ENCODE data around the gene GRAP2.
A peak's percentile ranks its signal among the peaks of the same experiment; 100 is the strongest.

GRCh38 chr22:39994041-39994565, 93.2 kb downstream of the GRAP2 start:
- no peak for TF ChIP-seq PBX2 (CRISPR knock-in tag; IDR thresholded peaks at IDR 0.05; ENCODE audit: low read depth)
- TF ChIP-seq PBX2 (tag; conservative IDR thresholded peaks at IDR 0.05; ENCODE audit: low read depth), result no peak
- no peak for TF ChIP-seq ZBTB49 (CRISPR knock-in tag; IDR thresholded peaks at IDR 0.05; ENCODE audit: borderline replicate concordance)
- TF ChIP-seq EZH2 (IDR thresholded peaks at IDR 0.05; ENCODE audit: borderline replicate concordance, low read depth, low read length), result no peak
- TF ChIP-seq NFE2L1 (tag; IDR thresholded peaks at IDR 0.05; ENCODE audit: borderline replicate concordance, low read depth), result no peak
- no peak for TF ChIP-seq CBX1 (IDR thresholded peaks at IDR 0.05; ENCODE audit: low read depth)
- no peak for TF ChIP-seq RBBP5 (IDR thresholded peaks at IDR 0.05; ENCODE audit: borderline replicate concordance, insufficient read depth, low read length, poor library complexity, severe bottlenecking)
- TF ChIP-seq JUND (IDR thresholded peaks at IDR 0.05; ENCODE audit: borderline replicate concordance, low read depth, low read length), result peak; percentile 26; the same call in 1 of the 2 replicates
- no peak; the same call in 2 of the 3 replicates for TF ChIP-seq JUND (tag; IDR thresholded peaks at IDR 0.05; ENCODE audit: borderline replicate concordance, low read depth, low read length)
- no peak for TF ChIP-seq ZFP91 (CRISPR knock-in tag; IDR thresholded peaks at IDR 0.05)
- no peak for TF ChIP-seq POLR2A (conservative IDR thresholded peaks at IDR 0.05)
- no peak for TF ChIP-seq ZNF12 (CRISPR knock-in tag; IDR thresholded peaks at IDR 0.05)
- TF ChIP-seq, protein P1, sequence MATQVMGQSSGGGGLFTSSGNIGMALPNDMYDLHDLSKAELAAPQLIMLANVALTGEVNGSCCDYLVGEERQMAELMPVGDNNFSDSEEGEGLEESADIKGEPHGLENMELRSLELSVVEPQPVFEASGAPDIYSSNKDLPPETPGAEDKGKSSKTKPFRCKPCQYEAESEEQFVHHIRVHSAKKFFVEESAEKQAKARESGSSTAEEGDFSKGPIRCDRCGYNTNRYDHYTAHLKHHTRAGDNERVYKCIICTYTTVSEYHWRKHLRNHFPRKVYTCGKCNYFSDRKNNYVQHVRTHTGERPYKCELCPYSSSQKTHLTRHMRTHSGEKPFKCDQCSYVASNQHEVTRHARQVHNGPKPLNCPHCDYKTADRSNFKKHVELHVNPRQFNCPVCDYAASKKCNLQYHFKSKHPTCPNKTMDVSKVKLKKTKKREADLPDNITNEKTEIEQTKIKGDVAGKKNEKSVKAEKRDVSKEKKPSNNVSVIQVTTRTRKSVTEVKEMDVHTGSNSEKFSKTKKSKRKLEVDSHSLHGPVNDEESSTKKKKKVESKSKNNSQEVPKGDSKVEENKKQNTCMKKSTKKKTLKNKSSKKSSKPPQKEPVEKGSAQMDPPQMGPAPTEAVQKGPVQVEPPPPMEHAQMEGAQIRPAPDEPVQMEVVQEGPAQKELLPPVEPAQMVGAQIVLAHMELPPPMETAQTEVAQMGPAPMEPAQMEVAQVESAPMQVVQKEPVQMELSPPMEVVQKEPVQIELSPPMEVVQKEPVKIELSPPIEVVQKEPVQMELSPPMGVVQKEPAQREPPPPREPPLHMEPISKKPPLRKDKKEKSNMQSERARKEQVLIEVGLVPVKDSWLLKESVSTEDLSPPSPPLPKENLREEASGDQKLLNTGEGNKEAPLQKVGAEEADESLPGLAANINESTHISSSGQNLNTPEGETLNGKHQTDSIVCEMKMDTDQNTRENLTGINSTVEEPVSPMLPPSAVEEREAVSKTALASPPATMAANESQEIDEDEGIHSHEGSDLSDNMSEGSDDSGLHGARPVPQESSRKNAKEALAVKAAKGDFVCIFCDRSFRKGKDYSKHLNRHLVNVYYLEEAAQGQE (IDR thresholded peaks at IDR 0.05; ENCODE audit: borderline replicate concordance), result no peak
- TF ChIP-seq, protein P1 (CRISPR knock-in tag; IDR thresholded peaks at IDR 0.05; ENCODE audit: low read depth), result no peak
- TF ChIP-seq ZNF197 (CRISPR knock-in tag; IDR thresholded peaks at IDR 0.05; ENCODE audit: low read depth), result no peak
- no peak for TF ChIP-seq ZNF140 (CRISPR knock-in tag; IDR thresholded peaks at IDR 0.05)
- TF ChIP-seq, protein P2, sequence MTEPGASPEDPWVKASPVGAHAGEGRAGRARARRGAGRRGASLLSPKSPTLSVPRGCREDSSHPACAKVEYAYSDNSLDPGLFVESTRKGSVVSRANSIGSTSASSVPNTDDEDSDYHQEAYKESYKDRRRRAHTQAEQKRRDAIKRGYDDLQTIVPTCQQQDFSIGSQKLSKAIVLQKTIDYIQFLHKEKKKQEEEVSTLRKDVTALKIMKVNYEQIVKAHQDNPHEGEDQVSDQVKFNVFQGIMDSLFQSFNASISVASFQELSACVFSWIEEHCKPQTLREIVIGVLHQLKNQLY (CRISPR knock-in tag; conservative IDR thresholded peaks at IDR 0.05), result no peak

Data from K562 (cell line).